HCT116 (cell line): ENCODE data around the gene KCNRG. TPM values are rescaled to one million over a fixed set of nuclear protein-coding genes. Genes with fewer than 3 reads are reported as not detected.
"Not testable (repeated sequence)": the region's sequence is repeated elsewhere in the genome, so short reads cannot be mapped to it uniquely, and the experiment has no call there.

Source experiments
- ATAC-seq: fragments of 200-7000 bp; cut with Tn5 transposase; 2 replicates; pipeline ENCODE4 v1.9.1; 2020; ENCODE audit warnings: mild to moderate bottlenecking, moderate library complexity
- BruUV-seq: library from RNA; stranded (reverse); fragments of 400-500 nt; replicated peaks from 2 replicates; lab custom pipeline; 2021; lab: Mats Ljungman, UMichigan
- CTCF ChIA-PET: fragments of 300-600 bp; sonication (Branson Sonifier 250); formaldehyde crosslinking; loops from one replicate; lab custom pipeline; 2021; ENCODE audit warnings: antibody characterized with exemption; lab: Charles Lee
- POLR2A ChIA-PET: fragments of 300-600, 350-600 bp; sonication (Branson Sonifier 250); formaldehyde crosslinking; loops from one replicate; lab custom pipeline; 2021; ENCODE audit warnings: antibody characterized with exemption; lab: Charles Lee
- RAD21 ChIA-PET, 2 experiments: fragments of 300-600 bp; sonication (Branson Sonifier 250); formaldehyde crosslinking; loops; one replicate each; lab custom pipeline; 2023; ENCODE audit warnings: low total read pairs in 2 of 2; ENCODE audit not compliant: uncharacterized antibody in 2 of 2, unreplicated experiment in 2 of 2, low non-redundant PET in 1 of 2; lab: Charles Lee
- DNase-seq: peaks from one replicate; pipeline ENCODE4 v3.0.0-alpha.2; 2010; ENCODE audit warnings: low read depth, low spot score
- H2AFZ ChIP-seq: fragments of 200-600 bp; shearing (Covaris generic), sonication (generic); 2 replicates; pipeline ENCODE4 v1.6.1; 2017; ENCODE audit warnings: low read depth, mixed run types, mixed read lengths, antibody characterized with exemption, low read length; ENCODE audit not compliant: poor library complexity, severe bottlenecking
- H3K27ac ChIP-seq: 2 replicates; pipeline ENCODE4 v1.5.1; 2012; ENCODE audit warnings: low read depth, low read length
- H3K27me3 ChIP-seq: fragments of 200-600 bp; sonication (generic); 2 replicates; pipeline ENCODE4 v1.6.1; 2016; ENCODE audit warnings: mixed run types, low read length, mixed read lengths; ENCODE audit not compliant: insufficient read depth
- H3K36me3 ChIP-seq, 2 experiments: fragments of 200-500 bp in 1 of 2; fragments of 200-600 bp in 1 of 2; sonication (Bioruptor generic) in 1 of 2; sonication (generic) in 1 of 2; 2 replicates each; pipeline versions ENCODE4 v1.5.1 to v1.6.1; 2014 to 2016; ENCODE audit warnings: low read length in 2 of 2, inconsistent platforms in 1 of 2, mixed read lengths in 1 of 2, mixed run types in 1 of 2; ENCODE audit not compliant: insufficient read depth in 2 of 2, control insufficient read depth in 1 of 2
- H3K4me1 ChIP-seq, 2 experiments: fragments of 200-600 bp in 1 of 2; sonication (generic) in 1 of 2; 2 replicates each; pipeline versions ENCODE4 v1.5.1 to v1.6.1; 2012 to 2017; ENCODE audit warnings: low read length in 2 of 2, inconsistent platforms in 1 of 2, mild to moderate bottlenecking in 1 of 2, mixed read lengths in 1 of 2, mixed run types in 1 of 2, moderate library complexity in 1 of 2; ENCODE audit not compliant: insufficient read depth in 2 of 2, control insufficient read depth in 1 of 2
- H3K4me2 ChIP-seq: fragments of 200-600 bp; sonication (generic); 2 replicates; pipeline ENCODE4 v1.6.1; 2017; ENCODE audit warnings: mixed run types, low read length, mixed read lengths
- H3K4me3 ChIP-seq, 2 experiments: fragments of 200-600 bp in 1 of 2; sonication (generic) in 1 of 2; replicated peaks in 1 of 2; 2 replicates each; pipeline ENCODE4 v1.5.1; 2011 to 2016; ENCODE audit warnings: low read length in 2 of 2, control low read depth in 1 of 2, low read depth in 1 of 2, mild to moderate bottlenecking in 1 of 2, mixed read lengths in 1 of 2, mixed run types in 1 of 2
- H3K79me2 ChIP-seq: fragments of 200-600 bp; sonication (generic); 2 replicates; pipeline ENCODE4 v1.6.1; 2017; ENCODE audit warnings: mild to moderate bottlenecking, mixed run types, low read length, moderate library complexity, mixed read lengths; ENCODE audit not compliant: insufficient read depth
- H3K9ac ChIP-seq: fragments of 200-600 bp; sonication (generic); 2 replicates; pipeline ENCODE4 v1.6.1; 2016; ENCODE audit warnings: low read length, mixed read lengths
- H3K9me2 ChIP-seq: fragments of 200-600 bp; sonication (generic), shearing (Covaris generic); 2 replicates; pipeline ENCODE4 v1.6.1; 2017; ENCODE audit warnings: mixed run types, mild to moderate bottlenecking, moderate library complexity; ENCODE audit not compliant: insufficient read depth
- H3K9me3 ChIP-seq, 2 experiments: fragments of 200-500 bp in 1 of 2; fragments of 200-600 bp in 1 of 2; sonication (Bioruptor generic) in 1 of 2; sonication (generic) in 1 of 2; 2 replicates each; pipeline ENCODE4 v1.6.1; 2014 to 2017; ENCODE audit warnings: low read length in 2 of 2, mixed read lengths in 2 of 2, inconsistent platforms in 1 of 2, low read depth in 1 of 2, mild to moderate bottlenecking in 1 of 2, mixed run types in 1 of 2, moderate library complexity in 1 of 2; ENCODE audit not compliant: control insufficient read depth in 1 of 2, insufficient read depth in 1 of 2
- H4K20me1 ChIP-seq: fragments of 200-600 bp; sonication (generic), shearing (Covaris generic); 2 replicates; pipeline ENCODE4 v1.6.1; 2017; ENCODE audit warnings: mixed run types, mild to moderate bottlenecking, moderate library complexity; ENCODE audit not compliant: insufficient read depth
- EGR1 ChIP-seq: IDR thresholded peaks from 2 replicates; pipeline ENCODE4 v1.6.1; 2012; ENCODE audit warnings: low read depth
- ELF1 ChIP-seq: IDR thresholded peaks from 2 replicates; pipeline ENCODE4 v1.6.1; 2012; ENCODE audit warnings: low read depth, borderline replicate concordance
- EZH2 ChIP-seq: fragments of 200-600 bp; sonication (generic); IDR thresholded peaks from 2 replicates; pipeline ENCODE4 v1.6.1; 2017; ENCODE audit warnings: antibody characterized with exemption, mixed run types
- FOSL1 ChIP-seq: IDR thresholded peaks from 2 replicates; pipeline ENCODE4 v1.6.1; 2012; ENCODE audit warnings: low read depth
- JUND ChIP-seq: IDR thresholded peaks from 2 replicates; pipeline ENCODE4 v1.6.1; 2012
- POLR2A ChIP-seq: IDR thresholded peaks from 2 replicates; pipeline ENCODE4 v1.7.0; 2011; ENCODE audit warnings: borderline replicate concordance; ENCODE audit not compliant: insufficient read depth, insufficient read length; ENCODE audit errors: extremely low read depth
- POLR2AphosphoS5 ChIP-seq: IDR thresholded peaks from 2 replicates; pipeline ENCODE4 v1.6.1; 2011; ENCODE audit warnings: mild to moderate bottlenecking, low read depth, low read length, moderate library complexity
- RAD21 ChIP-seq: IDR thresholded peaks from 2 replicates; pipeline ENCODE4 v1.6.1; 2012; ENCODE audit warnings: low read depth, mild to moderate bottlenecking
- SIN3A ChIP-seq: IDR thresholded peaks from 2 replicates; pipeline ENCODE4 v1.6.1; 2012; ENCODE audit warnings: low read depth
- SP1 ChIP-seq: IDR thresholded peaks from 2 replicates; pipeline ENCODE4 v1.6.1; 2012; ENCODE audit warnings: low read depth
- SRF ChIP-seq: IDR thresholded peaks from 2 replicates; pipeline ENCODE4 v1.6.1; 2012; ENCODE audit warnings: low read depth
- TCF7L2 ChIP-seq: IDR thresholded peaks from 2 replicates; pipeline ENCODE4 v1.7.0; 2011; ENCODE audit warnings: borderline replicate concordance, inconsistent platforms; ENCODE audit not compliant: insufficient read depth, insufficient read length; ENCODE audit errors: extremely low read depth
- ZFX ChIP-seq: fragments of 450-650 bp; IDR thresholded peaks from 2 replicates; pipeline ENCODE4 v1.6.1; 2017
- ZNF274 ChIP-seq: fragments of 200-500 bp; sonication (Bioruptor generic); IDR thresholded peaks from 2 replicates; pipeline ENCODE4 v1.6.1; 2014; ENCODE audit warnings: mild to moderate bottlenecking, low read depth, low read length, inconsistent platforms
- intact Hi-C: fragments of 100-400 bp; cut with micrococcal nuclease; formaldehyde crosslinking; loops from 2 replicates; pipeline ENCODE4 v1.10.0; 2022
- total RNA-seq: library from RNA; stranded (reverse); gene quantifications from one replicate; pipeline ENCODE4 v1.2.1, GENCODE V29; 2021; ENCODE audit not compliant: unreplicated experiment
- TF ChIP-seq, protein P1 (sequence below), 3 experiments: fragments of 200-600 bp in 1 of 3; sonication (generic) in 1 of 3; IDR thresholded peaks in 2 of 3; conservative IDR thresholded peaks in 1 of 3; 2 replicates each; pipeline ENCODE4 v1.5.1; 2012 to 2017; ENCODE audit warnings: low read depth in 2 of 3, low read length in 2 of 3, antibody characterized with exemption in 1 of 3, borderline replicate concordance in 1 of 3, control low read depth in 1 of 3, mild to moderate bottlenecking in 1 of 3, mixed read lengths in 1 of 3, mixed run types in 1 of 3, moderate library complexity in 1 of 3; ENCODE audit not compliant: insufficient read depth in 1 of 3
- TF ChIP-seq, protein P2 (sequence below): IDR thresholded peaks from 2 replicates; pipeline ENCODE4 v1.6.1; 2012; ENCODE audit warnings: low read depth
- TF ChIP-seq, protein P3 (sequence below): IDR thresholded peaks from 2 replicates; pipeline ENCODE4 v1.6.1; 2012
- TF ChIP-seq, protein P4 (sequence below): IDR thresholded peaks from 2 replicates; pipeline ENCODE4 v1.6.1; 2012

Gene KCNRG
- total RNA-seq, 1 experiment from 2014 or later, result 2.5 TPM

DNA sequence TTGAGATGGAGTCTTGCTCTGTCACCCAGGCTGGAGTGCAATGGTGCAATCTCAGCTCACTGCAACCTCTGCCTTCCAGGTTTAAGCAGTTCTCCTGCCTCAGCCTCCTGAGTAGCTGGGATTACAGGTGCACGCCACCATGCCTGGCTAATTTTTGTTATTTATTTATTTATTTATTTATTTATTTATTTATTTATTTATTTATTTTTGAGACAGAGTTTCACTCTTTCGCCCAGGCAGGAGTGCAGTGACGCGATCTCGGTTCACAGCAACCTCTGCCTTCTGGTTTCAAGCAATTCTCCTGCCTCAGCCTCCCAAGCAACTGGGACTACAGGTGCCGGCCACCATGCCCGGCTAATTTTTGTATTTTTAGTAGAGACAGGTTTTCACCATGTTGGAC, 47.1 kb downstream of the KCNRG start:
- BruUV-seq, H3K27me3 ChIP-seq, ATAC-seq, H3K9ac ChIP-seq, POLR2A ChIA-PET, intact Hi-C loops, H3K9me2 ChIP-seq, RAD21 ChIA-PET, DNase-seq, H3K27ac ChIP-seq, H3K4me2 ChIP-seq, H3K4me1 ChIP-seq, CTCF ChIA-PET, H2AFZ ChIP-seq, H3K9me3 ChIP-seq, H3K4me3 ChIP-seq: not testable (repeated sequence)
- H3K36me3 ChIP-seq, result peaks cover 20 to 36% of the 10 kb centered on the region in 2 experiments
- peaks cover 22% of the 10 kb centered on the region; the same call in 1 of the 2 replicates for H4K20me1 ChIP-seq
- peaks cover 93% of the 10 kb centered on the region for H3K79me2 ChIP-seq

DNA sequence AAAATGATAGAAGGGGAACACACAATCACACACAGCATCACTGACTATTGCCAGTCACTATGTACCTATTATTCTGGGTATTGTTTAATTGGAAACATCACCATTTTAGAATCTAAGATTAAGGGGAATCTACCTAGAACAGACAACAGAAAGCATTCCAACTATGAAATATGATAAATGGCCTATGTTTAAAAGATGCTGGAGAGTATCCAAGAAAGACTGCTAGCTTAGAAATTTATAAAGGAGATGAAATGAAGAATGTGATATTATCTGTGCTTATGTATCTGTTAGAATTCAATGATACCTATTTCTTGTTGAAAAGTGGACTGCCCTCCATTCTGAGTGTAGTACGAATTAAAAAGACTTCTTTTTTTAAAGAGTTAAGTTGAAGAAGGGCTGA, 50.5 kb downstream of the KCNRG start:
- H2AFZ ChIP-seq, result no peak overlapping the region
- no peaks in the 10 kb centered on the region for H3K27me3 ChIP-seq
- TF ChIP-seq SP1 (no peak), TCF7L2 (no peak), SIN3A (no peak), SRF (no peak), RAD21 (no peak), POLR2AphosphoS5 (no peak), ZFX (no peak), ZNF274 (no peak), EZH2 (no peak), JUND (no peak), POLR2A (no peak), FOSL1 (no peak), ELF1 (no peak), EGR1 (no peak)
- TF ChIP-seq, protein P1, sequence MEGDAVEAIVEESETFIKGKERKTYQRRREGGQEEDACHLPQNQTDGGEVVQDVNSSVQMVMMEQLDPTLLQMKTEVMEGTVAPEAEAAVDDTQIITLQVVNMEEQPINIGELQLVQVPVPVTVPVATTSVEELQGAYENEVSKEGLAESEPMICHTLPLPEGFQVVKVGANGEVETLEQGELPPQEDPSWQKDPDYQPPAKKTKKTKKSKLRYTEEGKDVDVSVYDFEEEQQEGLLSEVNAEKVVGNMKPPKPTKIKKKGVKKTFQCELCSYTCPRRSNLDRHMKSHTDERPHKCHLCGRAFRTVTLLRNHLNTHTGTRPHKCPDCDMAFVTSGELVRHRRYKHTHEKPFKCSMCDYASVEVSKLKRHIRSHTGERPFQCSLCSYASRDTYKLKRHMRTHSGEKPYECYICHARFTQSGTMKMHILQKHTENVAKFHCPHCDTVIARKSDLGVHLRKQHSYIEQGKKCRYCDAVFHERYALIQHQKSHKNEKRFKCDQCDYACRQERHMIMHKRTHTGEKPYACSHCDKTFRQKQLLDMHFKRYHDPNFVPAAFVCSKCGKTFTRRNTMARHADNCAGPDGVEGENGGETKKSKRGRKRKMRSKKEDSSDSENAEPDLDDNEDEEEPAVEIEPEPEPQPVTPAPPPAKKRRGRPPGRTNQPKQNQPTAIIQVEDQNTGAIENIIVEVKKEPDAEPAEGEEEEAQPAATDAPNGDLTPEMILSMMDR (IDR thresholded peaks at IDR 0.05 in 2 of 3, conservative IDR thresholded peaks at IDR 0.05 in 1 of 3; ENCODE audit: borderline replicate concordance in 1 of 3, insufficient read depth in 1 of 3, low read depth in 2 of 3, low read length in 2 of 3), result no peak
- TF ChIP-seq, protein P2, sequence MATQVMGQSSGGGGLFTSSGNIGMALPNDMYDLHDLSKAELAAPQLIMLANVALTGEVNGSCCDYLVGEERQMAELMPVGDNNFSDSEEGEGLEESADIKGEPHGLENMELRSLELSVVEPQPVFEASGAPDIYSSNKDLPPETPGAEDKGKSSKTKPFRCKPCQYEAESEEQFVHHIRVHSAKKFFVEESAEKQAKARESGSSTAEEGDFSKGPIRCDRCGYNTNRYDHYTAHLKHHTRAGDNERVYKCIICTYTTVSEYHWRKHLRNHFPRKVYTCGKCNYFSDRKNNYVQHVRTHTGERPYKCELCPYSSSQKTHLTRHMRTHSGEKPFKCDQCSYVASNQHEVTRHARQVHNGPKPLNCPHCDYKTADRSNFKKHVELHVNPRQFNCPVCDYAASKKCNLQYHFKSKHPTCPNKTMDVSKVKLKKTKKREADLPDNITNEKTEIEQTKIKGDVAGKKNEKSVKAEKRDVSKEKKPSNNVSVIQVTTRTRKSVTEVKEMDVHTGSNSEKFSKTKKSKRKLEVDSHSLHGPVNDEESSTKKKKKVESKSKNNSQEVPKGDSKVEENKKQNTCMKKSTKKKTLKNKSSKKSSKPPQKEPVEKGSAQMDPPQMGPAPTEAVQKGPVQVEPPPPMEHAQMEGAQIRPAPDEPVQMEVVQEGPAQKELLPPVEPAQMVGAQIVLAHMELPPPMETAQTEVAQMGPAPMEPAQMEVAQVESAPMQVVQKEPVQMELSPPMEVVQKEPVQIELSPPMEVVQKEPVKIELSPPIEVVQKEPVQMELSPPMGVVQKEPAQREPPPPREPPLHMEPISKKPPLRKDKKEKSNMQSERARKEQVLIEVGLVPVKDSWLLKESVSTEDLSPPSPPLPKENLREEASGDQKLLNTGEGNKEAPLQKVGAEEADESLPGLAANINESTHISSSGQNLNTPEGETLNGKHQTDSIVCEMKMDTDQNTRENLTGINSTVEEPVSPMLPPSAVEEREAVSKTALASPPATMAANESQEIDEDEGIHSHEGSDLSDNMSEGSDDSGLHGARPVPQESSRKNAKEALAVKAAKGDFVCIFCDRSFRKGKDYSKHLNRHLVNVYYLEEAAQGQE, result no peak
- TF ChIP-seq, protein P3, sequence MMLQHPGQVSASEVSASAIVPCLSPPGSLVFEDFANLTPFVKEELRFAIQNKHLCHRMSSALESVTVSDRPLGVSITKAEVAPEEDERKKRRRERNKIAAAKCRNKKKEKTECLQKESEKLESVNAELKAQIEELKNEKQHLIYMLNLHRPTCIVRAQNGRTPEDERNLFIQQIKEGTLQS, result no peak
- TF ChIP-seq, protein P4, sequence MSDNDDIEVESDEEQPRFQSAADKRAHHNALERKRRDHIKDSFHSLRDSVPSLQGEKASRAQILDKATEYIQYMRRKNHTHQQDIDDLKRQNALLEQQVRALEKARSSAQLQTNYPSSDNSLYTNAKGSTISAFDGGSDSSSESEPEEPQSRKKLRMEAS, result no peak
- H3K4me1 ChIP-seq, result no peaks in the 10 kb centered on the region
- no peak overlapping the region for H3K9ac ChIP-seq
- ChIA-PET RAD21 (no interaction called here), POLR2A (no interaction called here), CTCF (no interaction called here)
- H3K4me3 ChIP-seq, result no peak overlapping the region
- H3K9me3 ChIP-seq, result no peaks in the 10 kb centered on the region
- no peak for DNase-seq
- H4K20me1 ChIP-seq, result peaks cover 18% of the 10 kb centered on the region; the same call in 1 of the 2 replicates
- H3K36me3 ChIP-seq, result peaks cover 14 to 37% of the 10 kb centered on the region in 2 experiments
- H3K9me2 ChIP-seq, result no peaks in the 10 kb centered on the region
- ATAC-seq, result no peak
- peaks cover 93% of the 10 kb centered on the region for H3K79me2 ChIP-seq
- TSS peak; percentile 8 for BruUV-seq
- H3K27ac ChIP-seq, result no peak overlapping the region
- intact Hi-C loops, result no loop called here
- H3K4me2 ChIP-seq, result no peak overlapping the region
